ENCODE data around the gene DGAT2L6. TPM values are rescaled to one million over a fixed set of nuclear protein-coding genes. Genes with fewer than 3 reads are reported as not detected.
"Not testable (repeated sequence)": the region's sequence is repeated elsewhere in the genome, so short reads cannot be mapped to it uniquely, and the experiment has no call there.

Gene DGAT2L6
- total RNA-seq, 1 donor from 2014 or later: not detected

- no peak for DNase-seq
Measured at GRCh38 chrX:70201732-70202131, 24.4 kb downstream of the DGAT2L6 start.

- no peak for DNase-seq
Measured at GRCh38 chrX:70208479-70208878, 31.2 kb downstream of the DGAT2L6 start.

GRCh38 chrX:70209570-70209969 is 32.3 kb downstream of the DGAT2L6 start:
- not testable (repeated sequence) for DNase-seq

- peak; percentile 44 for DNase-seq
Measured at GRCh38 chrX:70219938-70220764, 42.9 kb downstream of the DGAT2L6 start.

GRCh38 chrX:70226048-70226447 is 48.8 kb downstream of the DGAT2L6 start:
- DNase-seq: no peak

- no peak for DNase-seq
Measured at GRCh38 chrX:70226687-70227086, 49.4 kb downstream of the DGAT2L6 start.

- no peak for DNase-seq
Measured at GRCh38 chrX:70231666-70232065, 54.4 kb downstream of the DGAT2L6 start.

- no peak for DNase-seq
Measured at GRCh38 chrX:70234355-70234754, 57.1 kb downstream of the DGAT2L6 start, which contains the start of gene AWAT1. Gene AWAT1, plus strand, starts transcription at chrX:70234655. Its CDS starts 41 bp downstream, at chrX:70234696.

GRCh38 chrX:70240751-70241150 is 63.5 kb downstream of the DGAT2L6 start:
- no peak for DNase-seq

- DNase-seq: no peak
Measured at GRCh38 chrX:70241501-70241900, 64.2 kb downstream of the DGAT2L6 start.

GRCh38 chrX:70243601-70244000 is 66.3 kb downstream of the DGAT2L6 start:
- not testable (repeated sequence) for DNase-seq

GRCh38 chrX:70244881-70245280 is 67.6 kb downstream of the DGAT2L6 start:
- DNase-seq: no peak

GRCh38 chrX:70247252-70247651 is 70.0 kb downstream of the DGAT2L6 start:
- DNase-seq: no peak

GRCh38 chrX:70252491-70252890 is 75.2 kb downstream of the DGAT2L6 start:
- DNase-seq: peak; percentile 0

- no peak for DNase-seq
Measured at GRCh38 chrX:70253377-70254062, 76.2 kb downstream of the DGAT2L6 start.

- DNase-seq: no peak
Measured at GRCh38 chrX:70254063-70254400, 76.7 kb downstream of the DGAT2L6 start.

GRCh38 chrX:70254909-70255308 is 77.6 kb downstream of the DGAT2L6 start:
- DNase-seq: no peak

Other genes with a start within 250 kb of the DGAT2L6 start
- gene AWAT2, start 127.5 kb upstream of the DGAT2L6 start, total RNA-seq: 0.51 and 1.2 TPM in 2 replicates
- gene OTUD6A, start 115.0 kb upstream of the DGAT2L6 start, total RNA-seq: not detected in 2 replicates
- 69.9 and 111 TPM in 2 replicates for gene IGBP1, start 44.0 kb upstream of the DGAT2L6 start, total RNA-seq
- gene AWAT1, start 57.2 kb downstream of the DGAT2L6 start, total RNA-seq: not detected in 2 replicates
- not detected in 2 replicates for gene P2RY4, start 82.7 kb downstream of the DGAT2L6 start, total RNA-seq
- gene ARR3, start 90.9 kb downstream of the DGAT2L6 start, total RNA-seq: not detected in 2 replicates
- gene RAB41, start 104.7 kb downstream of the DGAT2L6 start, total RNA-seq: not detected in 2 replicates
- 35.3 and 43.2 TPM in 2 replicates for gene PDZD11, start 112.4 kb downstream of the DGAT2L6 start, total RNA-seq
- 7.7 and 29.6 TPM in 2 replicates for gene KIF4A, start 112.6 kb downstream of the DGAT2L6 start, total RNA-seq
- 0.17 TPM in 1 of 2 replicates, not detected in the other for gene GDPD2, start 245.8 kb downstream of the DGAT2L6 start, total RNA-seq